CD4-positive, alpha-beta T cell (primary cell): Measurements from ENCODE around the gene CAPN15. TPM values are rescaled to one million over a fixed set of nuclear protein-coding genes. Genes with fewer than 3 reads are reported as not detected.

Source experiments
- ATAC-seq: fragments of 200-7000 bp; cut with Tn5 transposase; one replicate; pipeline ENCODE4 v1.10.0; 2022; ENCODE audit warnings: mild to moderate bottlenecking; ENCODE audit not compliant: poor library complexity
- CTCF ChIA-PET: fragments of 350-600 bp; sonication (Branson Sonifier 250); formaldehyde crosslinking; loops from one replicate; lab custom pipeline; 2021; ENCODE audit warnings: antibody characterized with exemption, inconsistent platforms; lab: Charles Lee
- POLR2A ChIA-PET: fragments of 350-600 bp; sonication (Branson Sonifier 250); formaldehyde crosslinking; loops from one replicate; lab custom pipeline; 2021; ENCODE audit warnings: antibody characterized with exemption, inconsistent platforms; lab: Charles Lee
- DNase-seq, 14 experiments: peaks; one replicate each; pipeline ENCODE4 v3.0.0-alpha.2; 2013 to 2020; ENCODE audit warnings: mixed read lengths in 2 of 14
- H3K27ac ChIP-seq, 2 donors: one replicate each; pipeline versions ENCODE4 v1.5.1 to v1.7.0; 2013; ENCODE audit warnings: low read length in 2 of 2, low read depth in 1 of 2, mild to moderate bottlenecking in 1 of 2
- H3K27me3 ChIP-seq, 2 experiments: 1 replicate in 1 of 2; 2 replicates in 1 of 2; pipeline versions ENCODE4 v1.6.1 to v1.7.0; 2013; ENCODE audit warnings: low read length in 2 of 2, control low read depth in 1 of 2, mild to moderate bottlenecking in 1 of 2, moderate library complexity in 1 of 2; ENCODE audit not compliant: insufficient read depth in 2 of 2, control insufficient read depth in 1 of 2
- H3K36me3 ChIP-seq: one replicate; pipeline ENCODE4 v1.6.1; 2013; ENCODE audit warnings: low read length, control low read depth; ENCODE audit not compliant: insufficient read depth
- H3K4me1 ChIP-seq: one replicate; pipeline ENCODE4 v1.6.1; 2013; ENCODE audit warnings: low read length, control low read depth; ENCODE audit not compliant: insufficient read depth
- H3K4me3 ChIP-seq: one replicate; pipeline ENCODE4 v1.5.1; 2013; ENCODE audit warnings: mild to moderate bottlenecking, low read length, moderate library complexity
- H3K9me3 ChIP-seq, 2 experiments: 1 replicate in 1 of 2; 2 replicates in 1 of 2; pipeline versions ENCODE4 v1.6.1 to v1.7.0; 2013; ENCODE audit warnings: low read length in 2 of 2, mild to moderate bottlenecking in 2 of 2, control low read depth in 1 of 2, moderate library complexity in 1 of 2; ENCODE audit not compliant: control insufficient read depth in 1 of 2, insufficient read depth in 1 of 2
- H3K27ac Mint-ChIP-seq: one replicate; pipeline ENCODE4 v1.8.0; 2020; ENCODE audit warnings: mixed read lengths
- H3K27me3 Mint-ChIP-seq: one replicate; pipeline ENCODE4 v1.8.0; 2021; ENCODE audit warnings: mixed read lengths
- H3K36me3 Mint-ChIP-seq: one replicate; pipeline ENCODE4 v1.8.0; 2021; ENCODE audit warnings: low read depth, mixed read lengths
- H3K4me1 Mint-ChIP-seq: one replicate; pipeline ENCODE4 v1.8.0; 2021; ENCODE audit warnings: low read depth, mixed read lengths
- H3K4me3 Mint-ChIP-seq: one replicate; pipeline ENCODE4 v1.8.0; 2020; ENCODE audit warnings: mild to moderate bottlenecking, mixed read lengths
- H3K9me3 Mint-ChIP-seq: one replicate; pipeline ENCODE4 v1.8.0; 2020; ENCODE audit warnings: mixed read lengths
- CTCF ChIP-seq: fragments of 200-600 bp; IDR thresholded peaks from one replicate; pipeline ENCODE4 v1.8.0; 2022; ENCODE audit warnings: antibody characterized with exemption, mild to moderate bottlenecking
- intact Hi-C, 2 experiments: fragments of 100-400 bp; cut with DNase I in 1 of 2; cut with micrococcal nuclease in 1 of 2; formaldehyde crosslinking; loops; one replicate each; pipeline versions ENCODE4 v1.15.1 to v1.9.0; 2023 to 2025; cut with DNase I, micrococcal nuclease
- total RNA-seq, 174 experiments: library from RNA in 2 of 174; stranded (reverse) in 2 of 174; gene quantifications; one replicate each; pipeline ENCODE4 v1.2.3 and lab custom pipeline; 2021 to 2026

The CAPN15 gene
- total RNA-seq, 2 experiments from 2014 or later, result 35.5 to 36.9 TPM

GRCh38 chr16:560204-560700 lies 32.7 kb downstream of the CAPN15 start, which contains the start of gene PRR35:
PRR35 (plus strand) TSS chr16:560394; CDS start chr16:563295, 2,901 bp downstream.
- H3K4me1 Mint-ChIP-seq, result peaks cover 4% of the 10 kb centered on the region
- peaks cover 6% of the 10 kb centered on the region for H3K27me3 Mint-ChIP-seq
- H3K9me3 Mint-ChIP-seq, result no peaks in the 10 kb centered on the region
- DNase-seq (no peak), ATAC-seq (no peak)
- Histone ChIP-seq H3K27ac (no peak within 1 kb of the TSS), H3K4me3 (no peak within 1 kb of the TSS), H3K9me3 (peaks cover 0 to 23% of the 10 kb centered on the region in 2 experiments), H3K27me3 (peaks cover 17 to 24% of the 10 kb centered on the region in 2 experiments), H3K4me1 (peaks cover 4% of the 10 kb centered on the region), H3K36me3 (no peaks in the 10 kb centered on the region)
- no peaks in the 10 kb centered on the region for H3K36me3 Mint-ChIP-seq
- H3K27ac Mint-ChIP-seq, result no peak within 1 kb of the TSS
- ChIA-PET CTCF (no interaction called here), POLR2A (no interaction called here)
- H3K4me3 Mint-ChIP-seq, result no peak within 1 kb of the TSS
- TF ChIP-seq CTCF, result no peak
- intact Hi-C loops, result no loop called here

GRCh38 chr16:560701-561412 lies 33.3 kb downstream of the CAPN15 start:
- H3K27me3 Mint-ChIP-seq, result peaks cover 6% of the 10 kb centered on the region
- CTCF ChIA-PET, result no interaction called here
- peaks cover 4% of the 10 kb centered on the region for H3K4me1 Mint-ChIP-seq
- ATAC-seq (no peak), DNase-seq (no peak)
- no peak for TF ChIP-seq CTCF
- H3K4me1 ChIP-seq, result peaks cover 7% of the 10 kb centered on the region
- no peaks in the 10 kb centered on the region for H3K9me3 Mint-ChIP-seq
- H3K9me3 ChIP-seq, result peaks cover 0 to 23% of the 10 kb centered on the region in 2 experiments
- no peak overlapping the region for H3K4me3 ChIP-seq
- H3K27me3 ChIP-seq, result peaks cover 17 to 24% of the 10 kb centered on the region in 2 experiments
- no peak overlapping the region for H3K27ac Mint-ChIP-seq
- H3K27ac ChIP-seq, result no peak overlapping the region
- POLR2A ChIA-PET, result no interaction called here
- H3K36me3 ChIP-seq, result no peaks in the 10 kb centered on the region
- intact Hi-C loops, result no loop called here
- H3K36me3 Mint-ChIP-seq, result no peaks in the 10 kb centered on the region
- no peak overlapping the region for H3K4me3 Mint-ChIP-seq

- CTCF ChIA-PET, result no interaction called here
- ATAC-seq (no peak), DNase-seq (no peak)
- peaks cover 13% of the 10 kb centered on the region for H3K4me1 ChIP-seq
- no peak overlapping the region for H3K4me3 Mint-ChIP-seq
- H3K4me3 ChIP-seq, result no peak overlapping the region
- peaks cover 17 to 24% of the 10 kb centered on the region in 2 experiments for H3K27me3 ChIP-seq
- H3K4me1 Mint-ChIP-seq, result peaks cover 5% of the 10 kb centered on the region
- H3K9me3 ChIP-seq, result peaks cover 0 to 23% of the 10 kb centered on the region in 2 experiments
- POLR2A ChIA-PET, result no interaction called here
- no peaks in the 10 kb centered on the region for H3K36me3 Mint-ChIP-seq
- intact Hi-C loops, result no loop called here
- H3K36me3 ChIP-seq, result no peaks in the 10 kb centered on the region
- H3K27ac ChIP-seq, result no peak overlapping the region
- TF ChIP-seq CTCF, result no peak
- H3K9me3 Mint-ChIP-seq, result no peaks in the 10 kb centered on the region
- no peak overlapping the region for H3K27ac Mint-ChIP-seq
- peaks cover 6% of the 10 kb centered on the region for H3K27me3 Mint-ChIP-seq
Measured at GRCh38 chr16:561413-561794, 33.9 kb downstream of the CAPN15 start.
